ENCODE results near the gene ZRANB2. TPM values are rescaled to one million over a fixed set of nuclear protein-coding genes. Genes with fewer than 3 reads are reported as not detected.

The ZRANB2 gene, protein sequence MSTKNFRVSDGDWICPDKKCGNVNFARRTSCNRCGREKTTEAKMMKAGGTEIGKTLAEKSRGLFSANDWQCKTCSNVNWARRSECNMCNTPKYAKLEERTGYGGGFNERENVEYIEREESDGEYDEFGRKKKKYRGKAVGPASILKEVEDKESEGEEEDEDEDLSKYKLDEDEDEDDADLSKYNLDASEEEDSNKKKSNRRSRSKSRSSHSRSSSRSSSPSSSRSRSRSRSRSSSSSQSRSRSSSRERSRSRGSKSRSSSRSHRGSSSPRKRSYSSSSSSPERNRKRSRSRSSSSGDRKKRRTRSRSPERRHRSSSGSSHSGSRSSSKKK
- polyA plus RNA-seq (ENCODE audit: insufficient read length) = 87.0 TPM

GRCh38 chr1:71080739-71081696, at the start of gene ZRANB2:
ZRANB2 (minus strand) TSS chr1:71081035; CDS start chr1:71080995, 40 bp downstream.
- DNase-seq = peak; percentile 93

GRCh38 chr1:71128060-71128459, 47.2 kb upstream of the ZRANB2 start:
- DNase-seq = no peak

GRCh38 chr1:71118086-71118485, 37.3 kb upstream of the ZRANB2 start:
- no peak for DNase-seq

DNA sequence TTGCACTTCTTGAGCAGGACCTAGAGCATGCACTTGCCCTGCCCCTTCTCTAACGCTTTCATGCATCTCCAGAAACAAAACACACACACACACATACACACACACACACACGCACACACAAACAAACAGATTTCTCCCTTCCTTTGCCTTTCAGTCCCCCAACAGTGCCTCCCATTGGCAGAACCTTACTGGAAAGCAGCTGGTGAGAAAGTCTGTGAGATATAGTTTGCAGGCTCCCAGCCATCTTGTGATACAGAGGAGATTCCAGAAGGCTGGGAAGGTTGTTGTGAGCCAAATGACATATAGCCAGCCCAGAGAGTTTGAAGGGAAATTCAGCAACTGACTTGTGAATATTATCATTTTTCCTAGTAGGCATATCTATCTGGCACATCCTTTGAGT, 35.9 kb upstream of the ZRANB2 start:
- DNase-seq = peak; percentile 26

DNA sequence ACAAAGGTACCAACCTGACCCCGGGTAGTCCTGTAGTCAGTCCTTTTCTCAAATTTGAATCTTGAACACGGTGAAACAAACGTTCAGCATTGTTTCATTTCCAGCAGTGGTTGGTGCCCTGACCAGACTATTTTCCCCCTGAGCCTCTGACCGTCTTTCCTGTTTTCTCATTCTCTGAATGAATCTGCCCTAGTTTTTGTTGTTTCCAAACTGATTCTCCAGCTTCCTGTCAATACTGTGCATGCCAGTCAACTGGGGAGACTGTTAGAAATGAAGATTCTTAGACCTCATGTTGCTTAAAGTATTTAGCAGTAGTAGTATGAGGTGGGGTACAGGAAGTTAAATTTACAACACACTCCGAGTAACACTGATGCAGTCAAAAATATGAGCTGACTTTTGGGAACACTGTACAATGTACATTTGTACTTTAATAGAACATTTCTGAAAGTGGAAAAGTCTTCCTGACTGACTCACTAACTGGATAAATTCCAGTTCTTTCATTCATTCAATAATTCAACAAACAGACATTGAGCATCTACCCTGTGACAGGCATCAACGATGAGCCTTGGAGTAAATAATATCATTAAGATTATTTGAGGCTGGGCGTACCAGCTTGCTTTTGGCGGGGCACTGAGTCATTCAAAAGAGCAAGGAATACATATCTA, 26.0 kb upstream of the ZRANB2 start:
- DNase-seq = no peak

DNA sequence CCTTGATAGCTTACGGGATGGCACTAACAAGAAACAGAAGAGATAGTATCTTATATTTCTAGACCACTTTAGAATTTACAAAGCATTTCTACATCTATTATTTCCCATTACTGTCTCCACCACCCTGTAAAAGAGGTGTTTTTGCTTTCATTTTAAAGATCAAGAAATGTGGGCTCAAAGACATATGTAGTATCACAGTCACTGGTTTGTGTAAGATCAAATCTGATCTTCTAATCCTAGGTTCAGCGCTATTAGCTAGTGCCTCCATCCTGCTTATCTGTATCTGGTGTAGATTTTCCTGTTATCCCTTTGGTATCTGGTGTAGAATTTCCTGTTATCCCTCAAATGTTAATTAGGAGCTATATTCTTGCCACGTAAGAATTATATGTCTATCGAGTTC, 23.6 kb upstream of the ZRANB2 start:
- DNase-seq = no peak

- no peak for DNase-seq
These were observed 21.1 kb upstream of the ZRANB2 start for GRCh38 chr1:71101839-71102376.

DNA sequence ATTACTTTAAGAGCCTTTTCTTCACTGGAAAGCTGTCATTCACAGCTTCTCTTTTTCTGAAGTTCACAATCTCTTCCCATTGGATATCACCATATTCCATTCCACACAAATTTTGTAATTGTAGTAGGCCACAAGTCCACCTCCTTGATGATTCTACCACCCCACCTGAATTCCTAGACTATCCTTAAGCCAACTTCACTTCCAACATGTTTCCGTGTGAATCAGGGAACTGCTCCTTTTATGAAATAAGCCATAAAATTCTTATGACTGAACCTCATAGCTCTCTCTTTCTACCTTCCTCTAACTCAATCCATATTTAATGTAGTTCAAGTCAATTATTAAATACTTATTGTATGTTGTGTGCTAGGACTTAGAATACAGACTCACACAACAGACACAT, 16.6 kb upstream of the ZRANB2 start:
- DNase-seq = no peak

DNA sequence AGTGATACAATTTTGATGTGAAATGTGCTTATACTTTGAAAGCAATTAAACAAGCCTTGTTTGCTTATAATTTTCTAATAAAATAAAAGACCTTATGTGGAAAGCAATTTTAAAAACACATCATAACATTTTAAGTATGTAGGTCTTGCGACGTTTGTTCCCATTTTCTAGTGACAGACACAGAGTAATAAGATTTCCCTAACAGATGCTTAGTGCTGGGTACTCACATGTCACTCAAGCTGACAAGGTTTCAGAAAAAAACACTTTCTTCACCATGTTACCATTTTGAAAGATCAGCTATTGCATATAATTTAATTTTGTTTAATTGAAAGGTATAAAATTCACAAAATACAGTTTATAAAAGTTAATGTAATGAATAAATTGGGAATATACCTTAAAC, 14.1 kb upstream of the ZRANB2 start:
- DNase-seq = no peak

DNA sequence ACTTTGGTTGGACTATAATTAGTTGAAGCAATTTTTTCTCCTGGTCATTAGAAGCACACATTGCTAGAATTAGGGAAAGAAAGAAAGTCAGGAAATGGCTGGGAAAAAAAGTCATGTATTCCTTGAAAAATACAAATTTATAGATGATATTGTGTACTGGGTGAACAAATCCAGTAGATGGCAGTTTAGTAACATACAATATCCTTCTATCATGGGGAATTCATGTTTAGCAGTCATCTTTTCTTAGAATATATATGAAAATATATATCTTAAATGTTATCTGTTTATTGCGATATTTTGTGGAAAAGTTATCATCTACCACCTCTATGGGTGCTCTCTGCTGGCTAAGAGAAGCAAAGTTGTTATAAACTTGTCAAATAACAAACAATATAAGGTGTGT, 13.1 kb upstream of the ZRANB2 start:
- no peak for DNase-seq

DNA sequence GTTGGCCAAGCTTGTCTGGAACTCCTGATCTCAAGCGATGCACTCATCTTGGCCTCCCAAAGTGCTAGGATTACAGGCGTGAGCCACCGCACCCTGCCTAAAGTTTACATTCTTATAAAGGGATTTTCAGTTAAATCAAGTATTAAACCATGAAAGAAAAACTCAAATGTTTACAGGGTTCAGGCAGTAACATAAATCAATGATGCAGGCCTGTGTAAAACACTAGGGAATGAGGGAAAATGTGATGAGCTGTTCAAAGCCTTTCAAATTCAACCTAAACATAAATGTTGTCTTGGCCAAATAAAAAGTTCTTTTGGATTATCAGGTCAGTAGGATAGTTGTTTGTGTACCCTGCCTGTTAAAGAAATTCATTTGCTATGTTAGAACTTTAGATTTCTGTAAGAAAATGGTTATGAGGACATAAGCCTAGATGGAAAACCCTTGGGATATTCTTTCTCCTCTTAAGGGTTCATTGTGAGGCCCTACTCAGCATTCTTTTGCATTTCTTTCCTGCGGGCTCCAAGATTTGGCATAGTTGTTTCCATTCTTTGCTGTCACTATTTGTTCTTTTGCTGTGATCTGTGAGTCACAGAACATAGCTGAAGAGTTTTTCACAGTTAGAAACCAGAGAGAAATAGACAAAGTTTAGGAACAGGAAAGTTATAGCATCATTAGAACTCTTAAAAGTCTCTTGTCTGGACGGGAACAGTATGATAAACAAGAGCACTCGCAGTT, 8.9 kb upstream of the ZRANB2 start:
- no peak for DNase-seq

DNA sequence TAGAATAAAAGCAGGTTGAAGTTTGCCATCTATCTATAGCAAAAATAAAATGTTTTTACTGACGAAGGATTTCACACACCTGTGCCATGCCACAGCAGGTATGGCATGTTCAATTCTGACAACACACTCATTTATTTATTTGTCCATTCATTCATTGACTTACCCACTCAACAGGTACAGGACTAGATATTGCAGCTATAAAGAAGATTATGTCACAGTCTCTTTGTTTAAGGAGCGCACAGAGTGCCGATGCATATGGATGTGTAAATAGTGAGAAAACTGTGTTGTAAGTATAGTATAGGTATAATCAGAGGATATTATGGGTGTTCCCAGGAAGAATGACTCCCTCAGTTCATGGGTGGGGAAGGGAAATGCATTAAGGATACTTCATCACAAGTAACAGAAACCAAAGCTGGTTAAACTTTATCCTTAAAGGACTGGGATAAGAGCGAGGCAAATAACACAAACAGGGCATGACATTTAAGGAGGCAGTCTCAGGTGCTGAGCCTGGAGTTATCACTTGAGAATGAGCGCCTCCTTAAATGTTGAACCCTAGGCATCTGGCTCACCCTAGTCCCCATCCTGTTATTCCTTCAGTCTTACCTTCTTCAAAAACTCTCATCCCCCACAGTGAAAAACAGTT, 7.9 kb upstream of the ZRANB2 start:
- no peak for DNase-seq

DNA sequence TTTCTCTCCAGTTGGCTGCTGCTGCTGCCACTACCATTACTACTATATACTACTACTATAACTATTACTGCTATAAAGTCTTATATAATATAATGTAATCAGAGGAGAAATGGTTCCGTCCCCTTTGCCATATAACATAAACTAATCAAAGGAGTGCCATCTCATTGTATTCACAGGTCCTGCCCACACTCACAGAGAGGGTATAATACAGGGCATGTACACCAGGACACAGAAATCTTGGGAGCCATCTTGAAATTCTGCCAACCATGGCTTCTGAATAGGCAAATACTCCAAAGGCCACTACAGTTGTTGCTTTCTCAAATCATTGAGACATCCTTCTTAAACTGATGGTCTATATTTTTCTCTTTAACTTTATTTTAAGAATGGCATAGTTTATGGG, 6.9 kb upstream of the ZRANB2 start:
- no peak for DNase-seq

DNA sequence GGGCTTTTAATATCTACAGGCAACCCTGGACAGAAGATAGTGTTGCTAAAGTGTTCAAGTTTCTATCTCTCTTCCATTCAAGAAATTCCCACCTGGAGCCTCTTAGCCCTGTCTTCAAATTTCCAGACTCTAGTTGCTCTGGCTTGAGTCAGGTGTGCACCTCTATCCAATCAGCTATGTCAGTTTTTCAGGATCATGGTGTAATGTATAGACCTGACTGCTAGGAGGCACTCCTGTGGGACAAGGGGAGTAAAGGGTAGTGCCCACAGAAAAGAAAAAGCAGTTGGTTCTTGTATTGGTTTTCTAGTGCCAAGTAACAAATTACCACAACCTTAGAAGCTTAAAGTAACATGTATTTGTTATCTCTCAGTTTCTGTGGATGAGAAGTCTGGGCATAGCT, 6.2 kb upstream of the ZRANB2 start:
- DNase-seq = no peak

GRCh38 chr1:71086331-71086730, 5.5 kb upstream of the ZRANB2 start:
- no peak for DNase-seq

- DNase-seq = no peak
These were observed 2.4 kb upstream of the ZRANB2 start for GRCh38 chr1:71083271-71083670.

- no peak for DNase-seq
These were observed 854 bp upstream of the ZRANB2 start for GRCh38 chr1:71081697-71082080.

DNA sequence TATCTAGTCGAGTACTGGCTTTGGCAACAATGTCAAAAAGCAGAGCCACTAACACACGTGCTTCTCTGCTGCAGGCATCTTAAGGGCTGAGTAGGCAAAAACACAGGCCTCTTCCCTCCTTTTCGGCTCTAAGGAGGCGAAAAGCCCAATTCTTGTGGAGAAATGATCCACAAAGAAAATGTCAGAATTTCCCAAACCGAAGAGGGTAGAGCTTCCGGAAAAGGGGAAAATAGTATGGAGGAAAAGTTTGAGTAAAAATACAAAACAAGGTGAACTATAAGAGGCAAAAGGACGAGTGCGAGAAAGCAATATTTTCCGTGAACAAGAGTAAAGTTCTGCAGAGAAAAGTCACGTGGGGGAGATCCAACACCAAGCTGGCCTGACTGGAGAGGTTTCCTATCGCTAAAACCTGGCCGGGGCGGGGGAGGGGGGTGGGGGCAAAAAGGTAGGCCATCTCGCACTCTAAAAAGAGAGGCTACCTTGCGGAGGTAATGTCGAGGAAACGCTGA, 551 bp downstream of the ZRANB2 start:
- DNase-seq = peak; percentile 15

- no peak for DNase-seq
These were observed 6.2 kb downstream of the ZRANB2 start for GRCh38 chr1:71074681-71075080.

GRCh38 chr1:71072273-71072672, 8.6 kb downstream of the ZRANB2 start:
- DNase-seq = no peak

- DNase-seq = no peak
These were observed 9.1 kb downstream of the ZRANB2 start for GRCh38 chr1:71071720-71072119.
